HG02642 (cell line): ENCODE results near the gene HCFC1.

Experiments used
- ATAC-seq: cut with Tn5 transposase; IDR thresholded peaks from one replicate; pipeline ENCODE4 v1.9.1; 2021; ENCODE audit warnings: mild to moderate bottlenecking; ENCODE audit not compliant: unreplicated experiment, poor library complexity

The HCFC1 gene

DNA sequence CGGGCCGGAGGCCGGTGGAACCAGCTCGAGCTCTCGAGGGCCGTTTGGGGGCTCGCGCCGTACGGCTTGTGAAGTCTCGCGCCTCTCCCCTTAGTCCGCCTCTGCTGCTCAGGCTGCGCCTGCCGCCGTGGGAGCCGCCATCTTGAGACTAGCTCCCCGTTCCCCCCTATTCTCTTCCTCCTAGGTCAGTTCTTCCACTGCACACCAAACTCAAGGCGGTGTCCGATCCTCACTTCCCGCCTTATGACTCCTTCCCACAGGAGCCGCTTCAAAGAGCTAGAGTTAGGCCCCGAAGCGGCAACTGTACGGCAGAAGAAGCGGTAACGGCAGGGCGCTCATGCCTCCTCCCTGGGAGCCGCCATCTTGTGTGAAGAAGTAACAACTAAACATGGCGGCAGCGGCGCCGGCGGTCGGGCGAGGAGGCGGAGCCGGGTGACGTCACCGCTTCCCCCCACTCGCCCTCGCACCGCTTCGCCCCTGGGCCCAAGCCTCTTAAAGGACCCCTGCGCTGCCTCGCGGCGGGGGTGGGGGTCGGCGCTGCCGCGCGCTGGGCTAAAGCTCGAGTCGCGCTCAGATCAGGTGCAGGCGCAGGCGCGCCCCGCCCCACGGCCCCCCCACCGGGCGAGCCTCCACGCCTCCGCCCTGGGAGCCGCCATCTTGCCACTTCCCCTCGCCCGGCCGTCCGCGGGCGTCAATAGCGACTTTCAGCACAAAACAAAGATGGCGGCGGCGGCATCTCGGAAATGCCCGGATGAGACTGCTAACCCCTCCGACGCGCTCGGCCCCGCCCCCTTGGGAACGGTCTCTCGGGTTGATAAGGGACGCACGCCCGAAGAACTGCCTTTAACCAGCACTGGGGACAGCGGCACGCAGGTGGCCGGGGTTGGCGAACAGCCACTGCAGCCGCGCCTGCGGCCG, at the start of gene HCFC1:
Gene HCFC1, minus strand, starts transcription at position 369 of the 918 bp plus-strand sequence. CDS start 978 bp downstream, outside the sequence.
- peak; percentile 49 for ATAC-seq

DNA sequence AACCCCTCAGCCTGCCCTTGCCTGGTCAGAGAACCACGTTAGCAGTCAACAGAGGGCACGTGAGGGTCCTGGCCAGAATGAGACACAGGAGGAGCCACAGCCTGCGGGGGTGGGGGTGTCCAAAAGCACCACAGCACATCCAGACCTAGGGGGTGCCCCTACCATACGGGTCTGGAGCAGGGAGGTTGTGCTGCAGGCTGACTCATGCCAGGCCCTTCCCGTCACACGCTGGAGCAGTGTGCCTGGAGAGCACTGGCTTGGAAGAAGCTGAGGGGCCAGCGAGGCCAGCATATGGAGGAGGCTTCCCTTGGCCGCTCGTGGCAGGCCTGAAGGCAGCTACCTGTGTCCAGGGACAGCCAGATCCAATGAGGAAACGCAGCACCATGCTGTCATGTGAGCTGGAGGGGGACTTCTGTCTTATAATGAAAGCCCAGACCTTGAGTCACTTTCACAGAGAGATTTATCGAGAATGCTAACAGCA, 49.6 kb upstream of the HCFC1 start:
- ATAC-seq, result no peak

- no peak for ATAC-seq
Observed at GRCh38 chrX:154020536-154021115, 49.0 kb upstream of the HCFC1 start.

GRCh38 chrX:154019633-154020528, 48.3 kb upstream of the HCFC1 start, which contains the start of gene IRAK1:
IRAK1 (minus strand) TSS chrX:154019902; CDS start chrX:154019812, 90 bp downstream.
- ATAC-seq, result peak; percentile 70

DNA sequence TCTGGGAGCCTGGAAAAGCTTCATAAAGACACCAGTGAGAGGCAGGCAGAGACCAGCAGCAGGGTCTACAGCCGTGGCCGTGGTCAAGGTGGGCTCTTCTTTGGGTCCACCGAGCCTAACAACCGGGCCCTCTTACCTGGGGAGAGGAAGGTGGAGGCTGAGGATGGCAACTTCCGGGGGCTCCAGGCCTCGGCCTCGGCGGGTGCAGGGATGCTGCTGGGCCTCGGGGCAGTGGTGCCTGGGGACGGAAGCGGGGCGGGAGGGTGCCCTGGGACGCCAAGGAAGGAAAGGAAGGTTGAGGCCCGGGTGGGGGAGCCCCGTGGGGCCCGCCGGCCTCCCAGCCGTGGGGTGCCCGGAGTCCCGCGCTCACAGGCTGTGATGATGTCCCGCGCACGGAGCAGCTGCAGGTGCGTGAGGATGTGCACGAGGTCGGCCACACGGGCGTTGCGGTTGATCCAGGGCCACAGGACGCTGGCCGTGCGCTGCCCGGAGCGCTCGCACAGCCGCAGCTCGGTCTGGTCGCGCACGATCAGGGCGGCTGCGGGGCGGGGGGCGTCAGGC, 47.5 kb upstream of the HCFC1 start:
- peak; percentile 23 for ATAC-seq

- ATAC-seq, result no peak
Observed at GRCh38 chrX:154018518-154019060, 47.0 kb upstream of the HCFC1 start.

DNA sequence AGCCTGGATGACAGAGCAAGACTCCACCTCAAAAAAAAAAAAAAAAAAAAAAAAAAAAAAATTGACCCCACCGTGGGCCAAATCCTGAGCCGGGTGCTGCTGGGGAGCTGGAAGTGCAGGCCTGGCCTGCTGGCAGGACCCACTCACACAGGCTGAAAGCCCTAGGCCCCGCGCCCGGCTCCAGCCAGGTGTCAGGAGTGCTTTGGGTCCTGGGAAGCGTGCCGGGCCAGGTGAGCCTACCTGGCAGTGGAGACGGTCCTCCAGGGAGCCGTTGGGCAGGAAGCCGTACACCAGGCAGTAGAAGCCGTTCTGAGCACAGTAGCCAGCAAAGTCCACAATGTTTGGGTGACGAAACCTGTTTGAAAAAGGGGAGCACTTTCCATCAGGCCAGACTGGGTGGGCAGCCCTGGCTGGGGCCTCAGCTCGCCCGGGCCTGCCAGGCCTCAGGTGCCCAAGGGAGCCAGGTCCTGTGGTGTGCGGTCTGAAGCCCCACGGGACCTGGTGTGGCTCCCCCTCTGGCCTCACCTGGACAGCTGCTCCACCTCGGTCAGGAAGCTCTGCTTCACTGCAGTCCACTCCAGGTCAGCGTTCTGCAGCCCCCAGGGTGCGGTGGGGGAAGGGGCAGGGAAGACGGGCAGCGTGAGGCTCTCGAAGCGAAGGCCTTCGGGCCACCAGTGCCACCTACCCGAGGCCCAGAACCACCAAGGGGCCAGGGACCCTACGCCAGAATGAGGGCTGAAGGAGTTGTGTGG, 46.3 kb upstream of the HCFC1 start:
- no peak for ATAC-seq

DNA sequence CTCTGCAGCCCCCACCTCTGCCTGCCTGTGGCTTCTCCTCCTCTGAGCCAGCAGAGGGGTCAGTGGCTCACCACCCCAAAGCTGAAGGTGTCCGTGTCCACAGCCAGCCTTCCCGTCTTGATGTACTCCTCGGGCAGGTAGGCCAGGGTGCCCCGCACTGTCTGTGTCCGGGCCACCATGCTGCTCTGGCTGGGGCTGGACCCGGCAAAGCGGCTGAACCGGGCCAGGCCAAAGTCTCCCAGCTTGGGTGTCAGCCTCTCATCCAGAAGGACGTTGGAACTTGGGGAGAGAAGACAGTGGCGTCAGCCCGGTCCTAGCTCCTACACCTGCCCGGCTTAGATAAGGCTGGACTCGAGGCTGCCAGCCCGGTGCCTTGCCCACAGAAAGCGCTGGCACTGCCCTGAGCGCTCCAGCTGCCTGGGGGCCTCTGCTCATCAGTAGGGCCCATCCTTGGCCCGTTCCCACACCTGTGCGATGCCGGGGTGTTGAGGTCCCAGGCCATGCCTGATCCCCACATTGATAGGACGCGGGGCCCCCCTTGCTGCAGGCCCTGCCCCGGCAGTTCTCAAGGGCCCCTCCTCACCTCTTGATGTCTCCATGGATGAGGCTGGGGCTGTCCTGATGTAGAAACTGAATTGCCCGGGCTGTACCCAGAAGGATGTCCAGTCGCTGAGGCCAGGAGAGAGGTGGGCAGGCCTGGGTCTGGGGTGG, 44.9 kb upstream of the HCFC1 start:
- no peak for ATAC-seq

- ATAC-seq, result no peak
Observed at GRCh38 chrX:154015581-154016264, 44.1 kb upstream of the HCFC1 start.

DNA sequence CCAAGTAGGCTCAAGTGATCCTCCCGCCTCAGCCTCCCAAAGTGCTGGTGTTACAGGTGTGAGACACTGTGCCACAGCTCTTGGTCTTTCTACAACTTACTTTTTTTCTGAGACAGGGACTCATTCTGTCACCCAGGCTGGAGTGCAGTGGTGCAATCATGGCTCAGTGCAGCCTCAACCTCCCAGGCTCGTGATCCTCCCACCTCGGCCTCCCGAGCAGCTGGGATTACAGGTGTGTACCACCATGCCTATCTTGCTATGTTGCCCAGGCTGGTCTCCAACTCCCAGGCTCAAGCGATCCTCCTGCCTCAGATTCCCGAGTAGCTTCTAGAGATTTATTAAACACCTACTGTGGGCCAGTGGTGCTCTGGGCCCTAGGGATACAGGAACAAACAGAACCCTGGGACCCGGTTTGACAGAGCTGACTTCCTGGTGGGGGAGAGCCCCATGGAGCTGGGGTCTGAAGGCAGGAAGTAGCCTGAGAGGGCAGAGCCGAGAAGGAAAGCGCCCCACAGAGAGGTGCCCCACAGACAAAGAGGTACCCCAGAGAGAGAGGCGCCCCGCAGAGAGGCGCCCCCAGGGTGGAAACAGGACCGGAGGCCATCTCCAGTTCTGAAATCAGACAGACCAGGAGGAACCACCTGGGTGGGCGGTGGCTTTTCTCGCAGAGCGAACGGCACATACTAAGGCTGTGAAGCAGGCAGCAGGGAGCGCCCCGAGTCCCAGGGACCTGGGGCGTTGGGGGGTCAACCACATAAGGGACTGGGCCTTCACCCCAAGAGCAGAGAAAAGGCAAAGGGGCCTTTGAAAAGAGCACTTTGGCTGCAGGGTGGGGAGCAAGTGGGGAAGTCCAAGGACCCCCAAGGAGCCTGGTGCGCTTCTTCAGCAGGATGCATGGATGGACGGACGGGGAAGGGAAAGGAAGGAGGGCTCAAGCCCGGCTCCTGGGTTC, 43.1 kb upstream of the HCFC1 start:
- no peak for ATAC-seq

DNA sequence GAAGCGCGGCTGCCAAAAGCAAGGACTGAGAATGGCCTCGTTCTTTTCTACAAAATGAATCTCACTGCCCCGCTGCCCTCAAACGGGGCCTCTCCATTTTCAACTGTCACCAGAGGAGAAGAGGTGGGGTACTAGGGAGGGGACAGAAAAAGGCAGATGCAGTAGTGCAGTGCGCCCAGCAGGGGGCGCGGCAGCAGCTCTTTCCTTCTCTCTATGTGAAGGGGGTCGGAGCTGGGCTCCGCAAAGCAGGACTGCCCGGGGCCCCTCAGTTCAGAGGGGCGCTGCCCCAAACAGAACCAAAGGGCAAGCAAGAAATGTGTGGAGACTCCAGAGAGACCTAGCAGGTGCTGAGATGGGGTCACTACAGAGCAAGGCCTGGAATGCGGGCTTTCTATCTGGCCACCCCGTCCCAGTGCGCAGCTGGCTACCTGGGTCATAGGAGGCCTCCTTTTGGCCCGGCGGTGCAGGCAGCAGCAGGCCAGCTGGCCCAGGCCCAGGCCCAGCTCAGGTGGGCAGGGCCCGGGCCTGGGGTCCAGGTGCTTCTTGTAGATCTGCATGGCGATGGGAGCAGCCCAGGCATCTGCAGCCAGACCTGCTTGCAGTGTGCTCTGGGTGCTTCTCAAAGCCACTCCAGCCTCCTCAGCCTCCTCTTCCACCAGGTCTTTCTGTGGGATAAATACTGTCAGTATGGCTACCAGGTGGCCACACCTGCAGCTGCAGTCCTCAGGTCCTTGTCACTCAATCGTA, 42.2 kb upstream of the HCFC1 start:
- ATAC-seq, result peak; percentile 46

- ATAC-seq, result no peak
Observed at GRCh38 chrX:154013001-154013421, 41.4 kb upstream of the HCFC1 start.

DNA sequence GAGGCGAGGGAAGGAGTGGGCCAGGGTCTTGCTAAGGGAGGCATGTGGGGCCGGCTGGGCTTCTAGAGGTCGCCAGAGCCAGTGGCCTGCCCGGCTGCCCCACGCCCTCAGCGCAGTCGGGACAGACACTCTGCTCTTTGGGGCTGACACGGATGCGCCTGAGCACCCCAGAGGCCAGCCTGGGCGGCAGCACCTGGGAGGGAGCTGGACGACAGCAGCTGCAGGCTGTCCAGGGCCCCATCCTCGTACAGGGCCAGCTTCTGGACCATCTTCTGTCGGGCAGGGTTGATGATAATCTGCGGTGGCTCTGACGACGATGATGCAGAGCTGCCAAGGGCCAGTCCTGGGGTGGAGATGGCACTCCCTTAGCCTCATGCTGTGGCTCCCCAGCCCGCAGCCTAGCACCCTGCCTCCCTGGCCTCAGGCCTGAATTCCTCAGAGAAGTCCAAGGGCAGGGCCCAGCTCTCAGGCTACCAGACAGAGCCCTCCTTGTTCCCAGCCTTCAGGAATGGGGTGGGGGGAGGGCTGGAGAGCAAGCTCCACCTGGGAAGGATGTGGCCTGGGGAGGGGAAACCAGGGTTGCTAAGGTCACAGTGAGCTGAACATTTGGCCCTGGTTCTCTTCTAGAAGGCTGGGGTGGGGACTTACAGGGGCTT, 40.8 kb upstream of the HCFC1 start:
- no peak for ATAC-seq

GRCh38 chrX:154011376-154012335, 40.0 kb upstream of the HCFC1 start:
- no peak for ATAC-seq
